Right lobe of liver (tissue), 4 donors: Measurements from ENCODE around the gene PRKAR1B.

Experiments used
- CTCF ChIP-seq, 4 donors: fragments of 200-600 bp in 3 of 4; fragments of 450-650 bp in 1 of 4; IDR thresholded peaks; one replicate each; pipeline versions ENCODE4 v1.5.1 to v1.8.0; 2016 to 2022; ENCODE audit warnings: antibody characterized with exemption in 4 of 4, mild to moderate bottlenecking in 2 of 4
- POLR2A ChIP-seq: fragments of 450-650 bp; IDR thresholded peaks from one replicate; pipeline ENCODE4 v1.6.1; 2017; ENCODE audit warnings: antibody characterized with exemption, mild to moderate bottlenecking
- donor health status: DM: no; HTN: no; CAD: no.
- donor health status: DM: no; HTN: no; CAD: no.
- donor health status: DM: no; HTN: yes; CAD: no.

GRCh38 chr7:539731-540411, 187.2 kb downstream of the PRKAR1B start:
- TF ChIP-seq CTCF (IDR thresholded peaks at IDR 0.05) (no peak), POLR2A (no peak)
